Stimulated activated CD8-positive, alpha-beta memory T cell treated with anti-CD3 and anti-CD28 coated beads, Interleukin-7, amount 100 ng/mL, for 48 hours (primary cell): ENCODE results near the gene TSPO.
"Not testable (repeated sequence)": the region's sequence is repeated elsewhere in the genome, so short reads cannot be mapped to it uniquely, and the experiment has no call there.

Experiments used
- DNase-seq, 2 donors: peaks; one replicate each; pipeline ENCODE4 v3.0.0-alpha.2; 2020; ENCODE audit warnings: low read depth in 1 of 2; ENCODE audit errors: extremely low read depth in 1 of 2

Gene TSPO

DNA sequence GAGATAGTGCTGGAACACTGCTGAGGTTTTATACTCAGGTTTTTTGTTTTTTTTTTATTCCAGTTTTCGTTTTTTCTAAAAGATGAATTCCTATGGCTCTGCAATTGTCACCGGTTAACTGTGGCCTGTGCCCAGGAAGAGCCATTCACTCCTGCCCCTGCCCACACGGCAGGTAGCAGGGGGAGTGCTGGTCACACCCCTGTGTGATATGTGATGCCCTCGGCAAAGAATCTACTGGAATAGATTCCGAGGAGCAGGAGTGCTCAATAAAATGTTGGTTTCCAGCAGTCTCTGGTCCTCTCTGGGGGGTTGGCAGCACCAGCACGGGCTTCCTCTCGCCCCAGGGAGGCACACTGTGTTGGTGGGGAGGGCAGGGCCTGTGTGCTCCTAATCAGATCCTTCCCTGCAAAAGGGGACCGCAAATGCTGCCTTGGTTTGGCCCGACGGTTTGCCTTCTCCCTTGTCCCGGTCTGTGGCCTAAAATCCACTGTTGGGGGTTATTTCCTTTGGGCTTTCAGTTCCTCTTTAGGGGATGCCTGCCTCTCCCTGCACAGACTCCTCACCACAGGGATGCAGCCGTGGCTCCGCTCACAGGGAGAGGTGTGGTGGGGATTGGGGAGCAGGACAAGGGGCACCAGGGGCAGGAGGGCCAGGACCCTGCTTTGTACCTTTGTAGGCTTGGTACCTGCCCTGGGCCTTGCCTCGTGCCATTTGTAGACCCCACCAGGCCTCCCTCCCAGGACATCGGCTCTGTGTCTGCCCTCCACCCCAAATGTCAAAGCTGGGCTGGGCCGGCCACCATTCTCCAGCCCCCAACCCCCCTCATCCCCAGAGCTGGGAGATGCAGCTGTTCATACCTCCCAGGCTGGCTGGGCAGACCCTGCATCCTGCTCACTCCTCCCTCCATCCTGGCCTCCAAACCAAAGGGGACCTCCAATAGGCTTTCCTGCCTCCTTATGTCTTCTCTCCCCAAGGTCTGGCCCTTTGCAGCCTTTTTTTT is 21.6 kb upstream of the TSPO start:
- DNase-seq = no peak

DNA sequence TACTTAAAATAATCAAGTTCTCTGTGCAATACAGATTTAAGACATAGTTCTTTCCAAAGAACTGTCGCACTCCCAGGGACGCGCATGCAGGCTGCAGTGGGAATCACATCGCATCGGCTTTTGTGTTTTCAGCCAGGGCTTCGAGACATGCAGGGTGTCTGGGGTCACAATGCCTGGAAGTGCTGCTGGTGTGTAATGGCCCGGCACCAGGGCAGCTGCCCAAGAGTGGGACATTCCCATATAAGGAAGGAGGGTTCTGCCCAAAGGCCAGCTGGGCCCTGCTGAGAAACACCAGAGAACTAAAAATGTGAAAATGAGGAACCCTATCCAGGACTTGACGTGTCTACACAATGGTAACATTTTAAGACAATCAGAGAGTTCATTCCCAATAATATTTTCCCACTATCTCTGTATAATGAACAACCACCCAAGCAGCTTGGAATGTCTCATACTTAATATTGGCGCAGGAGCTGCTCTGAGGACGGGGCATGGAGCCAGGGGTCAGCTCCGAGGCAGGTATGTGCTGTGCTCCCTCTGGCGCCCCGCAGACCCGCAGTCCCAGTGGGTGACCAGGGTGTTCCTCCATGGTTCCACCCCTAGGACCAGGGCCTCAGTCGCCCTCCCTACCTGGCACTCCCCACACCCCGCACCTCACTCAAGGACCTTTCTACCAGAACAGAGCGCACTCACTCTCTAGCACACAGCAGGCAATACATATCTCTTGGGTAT is 19.4 kb upstream of the TSPO start:
- no peak for DNase-seq

DNA sequence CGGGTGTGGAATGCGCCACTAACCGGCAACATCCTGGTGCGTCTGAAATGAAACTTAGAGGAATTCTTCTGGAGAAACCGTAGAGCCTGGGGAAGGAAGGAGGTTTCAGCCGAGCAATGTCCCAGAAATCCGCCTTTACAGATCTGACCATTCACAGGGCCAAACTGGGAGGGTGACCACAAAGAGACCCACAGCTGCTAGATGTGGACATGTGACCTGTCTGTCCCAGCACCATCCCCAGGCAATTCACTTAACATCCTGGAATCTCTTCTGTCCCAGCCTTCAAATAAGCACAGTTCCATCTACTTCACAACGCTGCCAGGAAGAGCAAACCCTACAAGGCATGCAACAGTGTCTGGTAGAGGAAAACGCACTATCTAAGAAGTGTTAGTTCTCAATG is 18.0 kb upstream of the TSPO start:
- no peak for DNase-seq

DNA sequence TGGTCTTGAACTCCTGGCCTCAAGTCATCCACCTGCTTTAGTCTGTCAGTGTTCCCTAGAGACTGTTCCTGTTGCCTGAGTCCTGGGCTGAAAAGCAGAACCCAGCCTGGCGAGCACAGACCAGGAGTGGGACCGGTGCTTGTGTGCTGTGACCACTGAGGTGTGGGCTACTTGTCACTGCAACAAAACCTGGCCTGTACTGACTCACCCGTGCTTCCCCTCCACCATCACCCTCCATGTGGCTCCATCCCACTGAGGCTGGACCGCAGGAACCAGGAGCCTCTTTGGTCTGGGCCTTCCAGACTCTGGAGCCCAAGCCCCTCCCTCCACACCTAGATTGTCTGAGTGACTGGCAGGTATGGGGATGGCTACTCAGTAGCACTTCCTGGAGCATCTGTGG is 16.8 kb upstream of the TSPO start:
- DNase-seq = no peak

DNA sequence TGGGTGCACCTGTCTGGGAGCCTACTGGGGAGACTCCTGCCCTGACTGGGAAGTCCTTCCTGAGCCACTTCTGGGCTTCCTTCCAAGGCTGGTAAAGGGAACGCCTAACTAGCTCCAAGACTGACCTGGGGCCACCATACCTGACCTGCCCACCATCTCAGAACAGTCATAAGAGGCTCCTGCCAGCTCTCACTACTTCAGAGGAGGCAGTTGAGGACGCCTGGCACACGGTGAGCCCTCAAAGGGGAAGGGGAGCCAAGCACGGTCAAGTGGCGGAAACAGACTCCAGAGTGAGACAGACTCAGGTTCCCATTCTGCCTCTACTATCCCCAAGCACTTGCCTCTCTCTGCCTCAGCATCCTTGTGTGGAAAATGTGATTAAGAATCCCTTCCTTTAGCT is 15.8 kb upstream of the TSPO start:
- DNase-seq = no peak

DNA sequence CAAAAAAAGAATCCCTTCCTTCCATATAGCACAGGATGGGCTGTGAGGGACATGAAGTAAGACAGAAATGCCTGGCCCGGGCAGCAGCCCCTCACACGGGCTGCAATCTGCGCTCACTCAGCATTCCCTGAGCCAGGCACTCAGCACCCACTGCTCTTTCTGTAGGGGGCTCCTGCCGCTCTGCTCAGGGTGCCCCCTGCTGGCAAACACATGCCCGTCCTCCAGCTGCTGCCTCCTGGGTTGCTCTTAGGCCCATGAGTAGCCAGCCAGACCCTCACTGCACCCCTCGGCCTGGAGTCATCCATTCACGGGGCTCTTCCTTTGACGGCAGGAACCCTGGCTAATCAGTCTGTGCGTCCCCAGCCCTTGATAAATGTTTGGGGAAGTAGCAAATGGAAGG is 15.1 kb upstream of the TSPO start:
- DNase-seq = no peak

DNA sequence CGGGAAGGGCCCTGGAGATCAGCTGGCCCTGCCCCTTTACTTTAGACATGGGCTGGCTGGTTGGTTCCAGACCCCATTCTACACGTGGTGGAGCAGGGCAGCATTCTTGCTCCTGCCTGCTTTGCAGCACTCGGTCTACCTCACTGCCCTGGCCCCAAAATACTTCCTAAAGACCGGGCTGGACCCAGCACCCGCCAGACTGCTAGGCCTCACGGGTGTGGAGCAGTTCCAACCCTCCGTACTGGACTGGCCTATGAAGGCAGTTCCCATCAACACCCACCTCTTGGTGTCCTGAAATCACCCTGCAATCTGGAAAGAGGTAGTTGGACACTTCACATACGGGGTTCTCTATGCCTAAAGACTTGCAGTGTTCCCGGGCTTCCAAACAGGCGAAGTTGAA is 14.6 kb upstream of the TSPO start:
- no peak for DNase-seq

DNA sequence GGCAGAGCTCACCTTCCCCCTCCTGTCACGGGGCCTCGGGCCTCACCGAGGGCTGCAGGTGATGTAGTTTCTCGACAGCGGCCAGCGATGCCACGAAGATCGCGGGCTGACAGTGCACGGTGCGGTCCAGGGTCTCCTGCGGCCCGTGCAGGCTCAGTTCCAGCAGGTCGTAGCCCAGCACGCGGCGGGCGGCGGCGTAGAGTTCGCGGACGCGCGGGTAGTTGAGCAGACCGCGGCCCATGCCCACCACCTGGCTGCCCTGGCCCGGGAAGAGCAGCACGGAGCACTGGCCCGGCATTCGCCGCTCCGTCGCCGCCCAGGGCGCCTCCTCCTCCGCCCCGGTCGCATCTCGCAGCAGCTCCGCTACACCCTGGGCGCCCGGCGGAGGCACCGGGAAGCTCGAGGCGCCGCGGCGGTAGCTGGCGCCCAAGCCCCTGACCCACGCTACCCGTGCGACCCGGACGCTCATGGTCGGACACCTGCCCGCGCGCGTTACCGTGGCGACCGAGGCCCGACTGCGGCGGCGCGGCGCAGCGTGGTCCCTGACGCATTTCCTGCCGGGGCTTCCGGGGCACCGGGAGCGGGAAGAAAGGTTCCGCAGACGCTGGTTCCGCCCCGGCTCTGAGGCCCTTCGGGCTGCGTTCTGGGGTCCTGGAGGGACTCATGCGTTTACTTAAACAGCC is 8.3 kb upstream of the TSPO start, which contains the start of gene MCAT:
Gene MCAT, minus strand, starts transcription at position 519 of the 683 bp plus-strand sequence. Its CDS starts 50 bp downstream, at position 469.
- peak; percentile 69 to 74 for DNase-seq

DNA sequence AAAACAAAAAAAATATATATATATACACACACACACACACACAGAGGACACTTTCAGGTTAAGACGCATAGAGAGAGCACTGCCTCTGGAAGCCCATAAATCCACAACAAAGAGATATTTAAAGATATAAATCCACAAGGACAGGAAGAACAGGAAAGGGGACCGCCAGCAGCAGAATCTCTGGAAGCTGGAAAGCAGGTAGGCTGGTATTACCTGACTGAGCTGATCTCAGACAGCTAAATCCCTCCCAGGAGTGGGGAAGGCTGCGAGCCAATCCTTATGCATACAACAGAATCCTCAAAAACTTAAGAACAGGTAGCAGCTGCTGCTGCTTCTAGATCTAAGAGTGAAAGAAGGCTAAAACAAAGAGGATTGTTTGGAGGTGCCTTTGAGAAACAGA is 6.4 kb upstream of the TSPO start:
- DNase-seq = no peak

DNA sequence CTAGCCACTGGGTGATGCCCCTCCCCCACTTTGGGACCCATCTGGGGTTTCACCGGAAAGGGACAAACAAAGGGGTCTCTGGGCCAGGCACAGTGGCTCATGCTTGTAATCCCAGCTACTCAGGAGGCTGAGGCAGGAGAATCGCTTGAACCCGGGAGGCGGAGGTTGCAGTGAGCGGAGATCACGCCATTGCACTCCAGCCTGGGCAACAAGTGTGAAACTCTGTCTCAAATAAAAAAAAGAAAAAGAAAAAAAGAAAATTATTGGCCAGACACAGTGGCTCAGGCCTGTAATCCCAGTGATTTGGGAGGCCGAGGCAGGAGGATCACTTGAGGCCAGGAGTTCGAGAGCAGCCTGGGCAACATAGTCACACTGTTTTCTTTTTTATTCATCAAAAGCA is 6.0 kb upstream of the TSPO start:
- DNase-seq = not testable (repeated sequence)

DNA sequence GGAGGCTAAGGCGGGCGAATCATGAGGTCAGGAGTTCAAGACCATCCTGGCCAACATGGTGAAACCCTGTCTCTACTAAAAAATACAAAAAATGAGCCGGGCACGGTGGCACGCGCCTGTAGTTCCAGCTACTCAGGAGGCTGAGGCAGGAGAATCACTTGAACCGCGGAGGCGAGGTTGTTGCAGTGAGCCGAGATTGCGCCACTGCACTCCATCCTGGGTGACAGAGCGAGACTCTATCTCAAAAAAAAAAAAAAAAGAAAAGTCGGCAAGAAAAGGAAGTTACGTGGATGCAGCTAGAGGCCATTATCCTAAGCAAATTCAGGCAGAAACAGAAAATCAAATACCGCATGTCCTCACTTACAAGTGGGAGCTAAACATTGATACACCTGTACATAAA is 5.0 kb upstream of the TSPO start:
- DNase-seq = not testable (repeated sequence)

DNA sequence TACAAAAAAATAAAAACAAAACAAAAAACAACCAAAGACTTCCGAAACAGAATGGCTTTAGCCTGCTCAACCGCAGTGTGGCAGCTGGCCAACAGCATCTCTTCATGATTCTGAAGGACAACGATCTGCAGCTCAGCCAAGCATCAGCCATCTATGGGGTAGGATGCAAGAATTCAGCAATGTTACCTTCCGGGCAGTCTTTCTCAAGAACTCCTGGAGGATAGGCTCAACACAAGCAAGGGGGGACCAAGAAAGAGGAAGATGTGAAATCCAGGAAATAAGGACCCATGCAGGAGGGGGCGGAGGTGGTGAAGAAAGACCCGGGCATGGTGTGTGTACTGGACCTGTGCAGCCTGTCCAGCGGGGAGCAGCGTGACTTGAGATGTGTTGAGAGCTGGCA is 3.5 kb upstream of the TSPO start:
- no peak for DNase-seq

DNA sequence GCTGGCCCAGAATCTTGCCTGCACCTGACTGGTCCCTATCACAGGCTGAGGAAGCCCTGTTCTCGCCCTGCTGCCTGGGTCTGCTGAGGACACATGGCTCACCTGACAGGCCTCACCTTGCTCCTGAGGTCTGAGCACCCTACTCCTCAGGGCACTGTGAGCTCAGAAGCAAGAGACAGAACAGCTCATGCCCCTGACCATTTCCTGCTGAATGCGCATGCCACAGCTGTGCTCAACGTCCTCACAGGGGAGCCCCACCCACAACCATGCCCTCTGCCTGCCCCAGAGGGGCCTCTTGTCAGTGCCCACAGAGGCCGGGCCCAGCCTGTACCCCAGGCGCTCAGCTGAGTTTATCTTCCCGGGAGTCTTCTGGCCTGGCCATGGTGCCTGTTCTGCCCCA is 2.8 kb upstream of the TSPO start:
- DNase-seq = no peak

DNA sequence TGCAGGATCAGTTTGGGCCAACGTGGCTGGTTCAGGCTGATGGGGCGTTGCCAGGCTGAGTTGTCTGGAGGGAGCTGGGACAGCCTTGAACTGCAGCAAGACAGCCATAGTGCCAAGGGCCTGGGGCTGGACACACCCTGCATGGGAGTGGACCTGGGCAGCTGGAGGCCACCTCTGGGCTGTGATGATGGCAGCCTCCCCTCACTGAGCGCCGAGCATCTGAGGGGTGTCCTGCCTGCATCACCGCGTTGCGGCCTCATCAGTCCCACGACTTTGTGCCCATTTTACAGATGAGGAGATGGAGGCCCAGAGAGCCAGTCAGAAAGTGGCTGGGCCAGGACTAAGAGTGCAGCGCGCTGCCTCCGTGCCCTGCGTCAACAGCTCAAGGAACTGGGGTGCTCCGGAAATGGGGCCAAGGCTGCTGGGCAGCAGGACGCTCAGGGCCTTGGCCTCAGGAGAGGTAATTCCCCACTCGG is 590 bp upstream of the TSPO start:
- DNase-seq = no peak

DNA sequence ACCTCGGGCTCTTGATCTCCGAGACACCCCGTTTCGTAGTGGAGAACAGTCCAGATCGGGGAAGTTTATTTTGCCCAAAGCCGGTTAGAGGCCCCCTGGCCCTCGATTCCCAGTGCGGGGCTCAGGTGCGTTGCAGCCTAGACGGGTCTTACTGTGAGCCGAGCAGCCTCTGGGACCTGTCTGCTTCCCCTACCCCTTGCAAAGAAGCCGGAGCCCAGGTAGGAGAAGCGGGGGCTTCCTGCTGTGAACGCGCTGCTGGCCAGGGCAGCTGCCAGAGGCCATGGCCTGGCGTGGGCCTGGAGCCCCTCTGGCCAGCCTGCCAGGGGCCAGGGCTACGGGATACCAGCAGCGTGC is 621 bp downstream of the TSPO start:
- DNase-seq = no peak

DNA sequence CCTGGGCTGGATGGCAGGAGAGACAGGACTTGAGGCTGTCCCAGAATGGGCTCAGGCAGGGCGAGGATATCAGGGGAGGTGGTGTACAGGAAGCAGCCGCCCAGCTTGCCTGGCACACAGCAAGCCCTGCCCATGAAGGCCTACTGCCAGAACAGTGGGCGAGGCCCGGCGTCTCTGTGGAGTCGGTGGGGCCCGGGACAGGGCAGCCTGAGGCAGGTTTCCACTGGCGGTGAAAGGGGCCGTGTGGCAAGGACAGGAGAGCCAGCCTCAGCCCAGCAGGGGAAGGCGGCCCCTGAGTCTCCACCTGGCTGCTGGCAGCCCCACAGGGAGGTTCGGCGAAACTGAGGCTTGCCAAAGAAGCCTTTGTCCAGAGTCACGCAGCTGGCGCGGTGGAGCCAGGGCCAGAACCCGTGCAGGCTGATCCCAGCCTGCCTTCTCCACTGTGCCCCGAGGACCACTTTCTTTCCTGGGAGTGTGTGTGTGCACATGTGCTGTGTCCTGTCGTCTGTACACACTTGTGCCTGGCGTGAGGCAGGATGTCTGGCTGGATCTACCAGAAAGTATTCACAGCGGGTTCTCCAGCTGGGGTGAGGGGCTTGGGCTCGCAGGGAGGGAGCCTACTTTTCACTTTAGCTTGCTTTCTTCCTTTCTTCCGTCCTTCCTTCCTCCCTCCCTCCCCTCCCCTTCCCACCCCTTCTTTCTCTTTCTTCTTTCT is 1.2 kb downstream of the TSPO start:
- DNase-seq = peak in 1 of 2 donors; percentile 43

DNA sequence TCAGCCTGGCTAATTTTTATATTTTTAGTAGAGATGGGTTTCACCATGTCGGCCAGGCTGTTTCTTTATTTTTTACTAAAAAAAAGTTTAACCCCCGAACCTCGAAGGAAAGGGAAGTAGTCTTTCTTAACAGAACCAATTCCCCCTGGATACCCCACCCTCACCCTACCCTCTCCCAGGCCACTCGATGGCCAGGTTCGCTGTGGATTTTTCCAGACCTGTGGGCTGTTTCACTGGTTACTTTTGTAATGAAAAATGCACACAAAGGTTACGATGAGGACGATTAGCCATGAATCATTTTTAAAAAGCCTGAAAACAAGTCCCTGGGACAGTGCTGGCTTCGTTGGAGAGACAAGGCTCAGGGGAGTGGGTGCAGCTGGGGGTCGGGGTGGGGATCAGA is 2.5 kb downstream of the TSPO start:
- DNase-seq = no peak

DNA sequence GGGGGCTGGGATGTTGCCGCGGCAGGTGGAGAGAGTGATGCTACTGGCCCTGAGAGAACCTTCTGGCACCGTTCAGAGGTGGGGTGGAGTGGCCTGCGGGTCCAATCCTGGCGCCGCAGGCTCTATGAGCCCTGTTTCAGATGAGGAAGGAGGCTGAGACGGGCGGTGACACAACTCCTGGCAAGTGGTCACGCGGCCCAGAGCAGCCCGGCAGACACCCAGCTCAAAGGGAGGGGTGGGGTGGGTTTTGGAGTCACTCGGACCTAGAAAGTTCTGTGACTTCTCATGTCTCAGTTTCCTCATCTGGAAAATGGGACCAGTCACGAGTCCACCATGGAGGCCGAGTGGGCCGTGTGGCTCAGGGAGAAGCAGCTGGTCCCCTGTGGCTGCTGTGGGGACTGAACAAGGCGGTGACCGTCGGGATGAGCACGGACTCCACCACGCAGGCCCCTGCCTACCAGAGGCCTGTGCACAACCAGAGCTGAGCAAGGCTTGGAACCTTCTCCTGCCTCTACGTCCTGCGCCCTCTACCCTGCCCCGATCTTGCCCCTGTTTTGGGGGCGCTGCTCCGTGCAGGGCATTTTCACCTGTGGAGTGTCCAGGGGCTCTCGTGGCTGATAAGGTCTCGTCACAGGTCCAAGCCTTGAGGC is 3.7 kb downstream of the TSPO start:
- DNase-seq = no peak

DNA sequence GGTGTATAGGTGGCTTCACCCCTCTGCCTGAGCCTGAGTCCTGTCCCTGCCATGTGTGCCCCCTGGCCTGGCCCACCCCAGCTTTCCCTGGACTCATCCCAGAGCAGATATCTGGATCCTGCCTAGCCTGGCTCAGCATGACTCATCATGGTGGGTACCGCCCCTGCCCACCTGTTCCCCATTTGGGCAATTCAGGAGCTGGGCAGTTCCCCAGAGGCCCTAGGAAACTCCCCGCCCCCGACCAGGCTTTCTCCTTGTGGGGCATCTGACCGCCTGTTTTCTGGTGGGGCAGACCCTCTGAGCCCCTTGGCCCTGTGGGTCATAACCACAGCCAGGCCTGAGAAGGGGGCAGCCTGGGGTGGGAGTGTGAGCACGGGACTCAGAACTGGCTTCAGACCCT is 4.4 kb downstream of the TSPO start:
- no peak for DNase-seq

DNA sequence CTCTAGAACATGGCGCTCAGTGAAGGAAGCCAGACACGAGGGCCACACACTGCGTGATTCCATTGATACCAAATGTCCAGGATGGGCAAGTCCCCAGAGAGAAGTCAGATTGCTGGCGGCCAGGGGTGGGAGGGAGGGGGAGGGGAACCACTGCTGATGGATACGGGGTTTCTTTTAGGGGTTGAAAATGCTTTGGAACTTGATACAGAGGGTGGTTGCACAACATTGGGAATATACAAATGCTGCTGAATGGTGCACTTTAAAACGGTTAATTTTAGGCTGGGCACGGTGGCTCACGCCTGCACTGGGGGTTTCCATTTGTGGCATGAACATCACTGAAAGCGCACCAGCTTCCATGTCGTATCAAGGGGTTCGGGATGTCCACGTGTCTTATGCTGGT is 5.1 kb downstream of the TSPO start:
- DNase-seq = no peak
